SK-N-SH treated with all-trans-retinoic acid at 6 μM for 48 hours (cell line): Measurements from ENCODE around the gene ASB3.

Experiments used
- ARNTL ChIP-seq: fragments of 450-650 bp; formaldehyde crosslinking; IDR thresholded peaks from 2 replicates; pipeline ENCODE4 v1.5.0; 2020; ENCODE audit warnings: low read depth, mild to moderate bottlenecking, moderate library complexity, borderline replicate concordance
- CSDC2 ChIP-seq: fragments of 250-450 bp; sonication (Bioruptor Pico); IDR thresholded peaks from 2 replicates; pipeline ENCODE4 v1.5.0; 2020; ENCODE audit warnings: mild to moderate bottlenecking, moderate library complexity
- CSRNP3 ChIP-seq: fragments of 250-450 bp; sonication (Bioruptor Pico); IDR thresholded peaks from 2 replicates; pipeline ENCODE4 v1.5.1; 2021; ENCODE audit warnings: mild to moderate bottlenecking, moderate library complexity
- ISL1 ChIP-seq: fragments of 250-450 bp; sonication (Bioruptor Pico); IDR thresholded peaks from 2 replicates; pipeline ENCODE4 v2.1.2; 2022; ENCODE audit warnings: mild to moderate bottlenecking, moderate library complexity
- PATZ1 ChIP-seq: fragments of 250-450 bp; sonication (Bioruptor Pico); IDR thresholded peaks from 2 replicates; pipeline ENCODE4 v1.8.0; 2020; ENCODE audit warnings: mild to moderate bottlenecking, moderate library complexity, borderline replicate concordance
- PPARA ChIP-seq: fragments of 250-450 bp; sonication (Bioruptor Pico); IDR thresholded peaks from 2 replicates; pipeline ENCODE4 v1.5.0; 2020; ENCODE audit warnings: mild to moderate bottlenecking, borderline replicate concordance
- RARB ChIP-seq: fragments of 250-450 bp; sonication (Bioruptor Pico); IDR thresholded peaks from 2 replicates; pipeline ENCODE4 v1.8.0; 2021; ENCODE audit warnings: mild to moderate bottlenecking, moderate library complexity
- SNAI2 ChIP-seq: fragments of 250-450 bp; sonication (Bioruptor Pico); IDR thresholded peaks from 2 replicates; pipeline ENCODE4 v1.5.0; 2020; ENCODE audit warnings: mild to moderate bottlenecking, moderate library complexity
- TCF4 ChIP-seq: fragments of 250-450 bp; sonication (Bioruptor Pico); IDR thresholded peaks from 2 replicates; pipeline ENCODE4 v1.8.0; 2021; ENCODE audit warnings: mild to moderate bottlenecking, moderate library complexity, borderline replicate concordance
- ZC3H10 ChIP-seq: fragments of 250-450 bp; sonication (Bioruptor Pico); IDR thresholded peaks from 2 replicates; pipeline ENCODE4 v1.5.1; 2021; ENCODE audit warnings: mild to moderate bottlenecking, moderate library complexity
- ZFP3 ChIP-seq: fragments of 250-450 bp; sonication (Bioruptor Pico); IDR thresholded peaks from 2 replicates; pipeline ENCODE4 v1.5.0; 2020; ENCODE audit warnings: mild to moderate bottlenecking, moderate library complexity
- ZFP30 ChIP-seq: fragments of 450-650 bp; formaldehyde crosslinking; IDR thresholded peaks from 2 replicates; pipeline ENCODE4 v1.5.0; 2022; ENCODE audit warnings: mild to moderate bottlenecking, moderate library complexity
- ZNF565 ChIP-seq: fragments of 450-650 bp; formaldehyde crosslinking; conservative IDR thresholded peaks from 2 replicates; pipeline ENCODE4 v1.5.0; 2020; ENCODE audit warnings: low read depth, mild to moderate bottlenecking, moderate library complexity
- ZNF8 ChIP-seq: fragments of 450-650 bp; formaldehyde crosslinking; IDR thresholded peaks from 2 replicates; pipeline ENCODE4 v1.5.0; 2020; ENCODE audit warnings: mild to moderate bottlenecking, moderate library complexity

GRCh38 chr2:53756644-53757043 is 30.1 kb downstream of the ASB3 start:
- TF ChIP-seq ZC3H10 (CRISPR knock-in tag) (no peak), PATZ1 (CRISPR knock-in tag) (no peak), ZFP30 (no peak), ZNF8 (no peak), CSRNP3 (CRISPR knock-in tag) (no peak), SNAI2 (CRISPR knock-in tag) (no peak), TCF4 (no peak), ZNF565 (CRISPR knock-in tag) (no peak), ZFP3 (CRISPR knock-in tag) (no peak), ISL1 (CRISPR knock-in tag) (no peak), ARNTL (no peak), PPARA (no peak), RARB (CRISPR knock-in tag) (no peak), CSDC2 (CRISPR knock-in tag) (no peak)
